HCT116 (cell line): ENCODE results near the gene EIF4A3. TPM values are rescaled to one million over a fixed set of nuclear protein-coding genes. Genes with fewer than 3 reads are reported as not detected.

Source experiments
- ATAC-seq: fragments of 200-7000 bp; cut with Tn5 transposase; 2 replicates; pipeline ENCODE4 v1.9.1; 2020; ENCODE audit warnings: mild to moderate bottlenecking, moderate library complexity
- BruUV-seq: library from RNA; stranded (reverse); fragments of 400-500 nt; replicated peaks from 2 replicates; lab custom pipeline; 2021; lab: Mats Ljungman, UMichigan
- CTCF ChIA-PET: fragments of 300-600 bp; sonication (Branson Sonifier 250); formaldehyde crosslinking; loops from one replicate; lab custom pipeline; 2021; ENCODE audit warnings: antibody characterized with exemption; lab: Charles Lee
- POLR2A ChIA-PET: fragments of 300-600, 350-600 bp; sonication (Branson Sonifier 250); formaldehyde crosslinking; loops from one replicate; lab custom pipeline; 2021; ENCODE audit warnings: antibody characterized with exemption; lab: Charles Lee
- RAD21 ChIA-PET, 2 experiments: fragments of 300-600 bp; sonication (Branson Sonifier 250); formaldehyde crosslinking; loops; one replicate each; lab custom pipeline; 2023; ENCODE audit warnings: low total read pairs in 2 of 2; ENCODE audit not compliant: uncharacterized antibody in 2 of 2, unreplicated experiment in 2 of 2, low non-redundant PET in 1 of 2; lab: Charles Lee
- DNase-seq: peaks from one replicate; pipeline ENCODE4 v3.0.0-alpha.2; 2010; ENCODE audit warnings: low read depth, low spot score
- H2AFZ ChIP-seq: fragments of 200-600 bp; shearing (Covaris generic), sonication (generic); 2 replicates; pipeline ENCODE4 v1.6.1; 2017; ENCODE audit warnings: low read depth, mixed run types, mixed read lengths, antibody characterized with exemption, low read length; ENCODE audit not compliant: poor library complexity, severe bottlenecking
- H3K27ac ChIP-seq: 2 replicates; pipeline ENCODE4 v1.5.1; 2012; ENCODE audit warnings: low read depth, low read length
- H3K27me3 ChIP-seq: fragments of 200-600 bp; sonication (generic); 2 replicates; pipeline ENCODE4 v1.6.1; 2016; ENCODE audit warnings: mixed run types, low read length, mixed read lengths; ENCODE audit not compliant: insufficient read depth
- H3K36me3 ChIP-seq, 2 experiments: fragments of 200-500 bp in 1 of 2; fragments of 200-600 bp in 1 of 2; sonication (Bioruptor generic) in 1 of 2; sonication (generic) in 1 of 2; 2 replicates each; pipeline versions ENCODE4 v1.5.1 to v1.6.1; 2014 to 2016; ENCODE audit warnings: low read length in 2 of 2, inconsistent platforms in 1 of 2, mixed read lengths in 1 of 2, mixed run types in 1 of 2; ENCODE audit not compliant: insufficient read depth in 2 of 2, control insufficient read depth in 1 of 2
- H3K4me1 ChIP-seq, 2 experiments: fragments of 200-600 bp in 1 of 2; sonication (generic) in 1 of 2; 2 replicates each; pipeline versions ENCODE4 v1.5.1 to v1.6.1; 2012 to 2017; ENCODE audit warnings: low read length in 2 of 2, inconsistent platforms in 1 of 2, mild to moderate bottlenecking in 1 of 2, mixed read lengths in 1 of 2, mixed run types in 1 of 2, moderate library complexity in 1 of 2; ENCODE audit not compliant: insufficient read depth in 2 of 2, control insufficient read depth in 1 of 2
- H3K4me2 ChIP-seq: fragments of 200-600 bp; sonication (generic); 2 replicates; pipeline ENCODE4 v1.6.1; 2017; ENCODE audit warnings: mixed run types, low read length, mixed read lengths
- H3K4me3 ChIP-seq, 2 experiments: fragments of 200-600 bp in 1 of 2; sonication (generic) in 1 of 2; replicated peaks in 1 of 2; 2 replicates each; pipeline ENCODE4 v1.5.1; 2011 to 2016; ENCODE audit warnings: low read length in 2 of 2, control low read depth in 1 of 2, low read depth in 1 of 2, mild to moderate bottlenecking in 1 of 2, mixed read lengths in 1 of 2, mixed run types in 1 of 2
- H3K79me2 ChIP-seq: fragments of 200-600 bp; sonication (generic); 2 replicates; pipeline ENCODE4 v1.6.1; 2017; ENCODE audit warnings: mild to moderate bottlenecking, mixed run types, low read length, moderate library complexity, mixed read lengths; ENCODE audit not compliant: insufficient read depth
- H3K9ac ChIP-seq: fragments of 200-600 bp; sonication (generic); 2 replicates; pipeline ENCODE4 v1.6.1; 2016; ENCODE audit warnings: low read length, mixed read lengths
- H3K9me2 ChIP-seq: fragments of 200-600 bp; sonication (generic), shearing (Covaris generic); 2 replicates; pipeline ENCODE4 v1.6.1; 2017; ENCODE audit warnings: mixed run types, mild to moderate bottlenecking, moderate library complexity; ENCODE audit not compliant: insufficient read depth
- H3K9me3 ChIP-seq, 2 experiments: fragments of 200-500 bp in 1 of 2; fragments of 200-600 bp in 1 of 2; sonication (Bioruptor generic) in 1 of 2; sonication (generic) in 1 of 2; 2 replicates each; pipeline ENCODE4 v1.6.1; 2014 to 2017; ENCODE audit warnings: low read length in 2 of 2, mixed read lengths in 2 of 2, inconsistent platforms in 1 of 2, low read depth in 1 of 2, mild to moderate bottlenecking in 1 of 2, mixed run types in 1 of 2, moderate library complexity in 1 of 2; ENCODE audit not compliant: control insufficient read depth in 1 of 2, insufficient read depth in 1 of 2
- H4K20me1 ChIP-seq: fragments of 200-600 bp; sonication (generic), shearing (Covaris generic); 2 replicates; pipeline ENCODE4 v1.6.1; 2017; ENCODE audit warnings: mixed run types, mild to moderate bottlenecking, moderate library complexity; ENCODE audit not compliant: insufficient read depth
- ATF3 ChIP-seq: IDR thresholded peaks from 2 replicates; pipeline ENCODE4 v1.6.1; 2012
- CTCF ChIP-seq, 3 experiments: fragments of 200-600 bp in 1 of 3; sonication (generic) in 1 of 3; IDR thresholded peaks in 2 of 3; conservative IDR thresholded peaks in 1 of 3; 2 replicates each; pipeline ENCODE4 v1.5.1; 2012 to 2017; ENCODE audit warnings: low read depth in 2 of 3, low read length in 2 of 3, antibody characterized with exemption in 1 of 3, borderline replicate concordance in 1 of 3, control low read depth in 1 of 3, mild to moderate bottlenecking in 1 of 3, mixed read lengths in 1 of 3, mixed run types in 1 of 3, moderate library complexity in 1 of 3; ENCODE audit not compliant: insufficient read depth in 1 of 3
- ELF1 ChIP-seq: IDR thresholded peaks from 2 replicates; pipeline ENCODE4 v1.6.1; 2012; ENCODE audit warnings: low read depth, borderline replicate concordance
- EZH2phosphoT487 ChIP-seq: fragments of 200-600 bp; IDR thresholded peaks from 2 replicates; pipeline ENCODE4 v1.6.1; 2018; ENCODE audit warnings: antibody characterized with exemption, borderline replicate concordance
- FOSL1 ChIP-seq: IDR thresholded peaks from 2 replicates; pipeline ENCODE4 v1.6.1; 2012; ENCODE audit warnings: low read depth
- JUND ChIP-seq: IDR thresholded peaks from 2 replicates; pipeline ENCODE4 v1.6.1; 2012
- POLR2AphosphoS5 ChIP-seq: IDR thresholded peaks from 2 replicates; pipeline ENCODE4 v1.6.1; 2011; ENCODE audit warnings: mild to moderate bottlenecking, low read depth, low read length, moderate library complexity
- RAD21 ChIP-seq: IDR thresholded peaks from 2 replicates; pipeline ENCODE4 v1.6.1; 2012; ENCODE audit warnings: low read depth, mild to moderate bottlenecking
- REST ChIP-seq: IDR thresholded peaks from 2 replicates; pipeline ENCODE4 v1.6.1; 2012; ENCODE audit warnings: low read depth
- SIN3A ChIP-seq: IDR thresholded peaks from 2 replicates; pipeline ENCODE4 v1.6.1; 2012; ENCODE audit warnings: low read depth
- SRF ChIP-seq: IDR thresholded peaks from 2 replicates; pipeline ENCODE4 v1.6.1; 2012; ENCODE audit warnings: low read depth
- TCF7L2 ChIP-seq: IDR thresholded peaks from 2 replicates; pipeline ENCODE4 v1.7.0; 2011; ENCODE audit warnings: borderline replicate concordance, inconsistent platforms; ENCODE audit not compliant: insufficient read depth, insufficient read length; ENCODE audit errors: extremely low read depth
- ZFX ChIP-seq: fragments of 450-650 bp; IDR thresholded peaks from 2 replicates; pipeline ENCODE4 v1.6.1; 2017
- intact Hi-C: fragments of 100-400 bp; cut with micrococcal nuclease; formaldehyde crosslinking; loops from 2 replicates; pipeline ENCODE4 v1.10.0; 2022
- total RNA-seq: library from RNA; stranded (reverse); gene quantifications from one replicate; pipeline ENCODE4 v1.2.1, GENCODE V29; 2021; ENCODE audit not compliant: unreplicated experiment
- TF ChIP-seq, protein P1 (sequence below): IDR thresholded peaks from 2 replicates; pipeline ENCODE4 v1.6.1; 2012

The EIF4A3 gene
- total RNA-seq, 1 experiment from 2014 or later = 248 TPM

GRCh38 chr17:80114758-80115157, 32.2 kb downstream of the EIF4A3 start:
- DNase-seq (no peak), ATAC-seq (no peak)
- Histone ChIP-seq H3K27me3 (no peaks in the 10 kb centered on the region), H3K9me3 (no peaks in the 10 kb centered on the region), H3K79me2 (no peaks in the 10 kb centered on the region), H4K20me1 (no peaks in the 10 kb centered on the region), H3K4me1 (no peaks in the 10 kb centered on the region), H2AFZ (no peak overlapping the region), H3K4me2 (no peak overlapping the region), H3K36me3 (no peaks in the 10 kb centered on the region; a peak in 1 of 4 replicates), H3K9ac (no peak overlapping the region), H3K9me2 (no peaks in the 10 kb centered on the region), H3K4me3 (no peak overlapping the region), H3K27ac (no peak overlapping the region)
- TF ChIP-seq EZH2phosphoT487 (no peak), ATF3 (no peak)
- ChIA-PET RAD21 (no interaction called here), POLR2A (interaction anchor here (1.1 kb wide), 1 partner anchor 13 kb away, joined by 4 read pairs; the partner anchor contains the start of gene GAA), CTCF (interaction anchor here (1.4 to 3.6 kb wide), 3 partner anchors 8 to 13 kb away, joined by 3 to 18 read pairs (median 8); partner anchors contain the start of gene GAA)
- BruUV-seq = no TSS peak
- intact Hi-C loops = no loop called here

- Histone ChIP-seq H2AFZ (no peak overlapping the region), H3K27ac (no peak overlapping the region), H3K4me3 (no peak overlapping the region), H3K4me1 (no peaks in the 10 kb centered on the region), H3K79me2 (no peaks in the 10 kb centered on the region), H3K9ac (no peak overlapping the region), H3K9me3 (no peaks in the 10 kb centered on the region), H3K4me2 (no peak overlapping the region), H3K36me3 (peaks cover 0 to 4% of the 10 kb centered on the region in 2 experiments; a peak in 1 of 4 replicates), H4K20me1 (no peaks in the 10 kb centered on the region), H3K9me2 (no peaks in the 10 kb centered on the region), H3K27me3 (no peaks in the 10 kb centered on the region)
- ChIA-PET POLR2A (interaction anchor here (1.7 kb wide), 1 partner anchor 11 kb away, joined by 5 read pairs; the partner anchor contains the start of gene GAA), CTCF (interaction anchor here (1.3 kb wide), 2 partner anchors 11 to 12 kb away, joined by 4 to 5 read pairs; partner anchors contain the start of gene GAA), RAD21 (no interaction called here)
- DNase-seq (no peak), ATAC-seq (no peak)
- no TSS peak for BruUV-seq
- intact Hi-C loops = no loop called here
- no peak for TF ChIP-seq JUND
- TF ChIP-seq ZFX = no peak
- no peak for TF ChIP-seq SIN3A
- TF ChIP-seq, protein P1, sequence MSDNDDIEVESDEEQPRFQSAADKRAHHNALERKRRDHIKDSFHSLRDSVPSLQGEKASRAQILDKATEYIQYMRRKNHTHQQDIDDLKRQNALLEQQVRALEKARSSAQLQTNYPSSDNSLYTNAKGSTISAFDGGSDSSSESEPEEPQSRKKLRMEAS = no peak
- no peak for TF ChIP-seq ELF1
- no peak for TF ChIP-seq CTCF (IDR thresholded peaks at IDR 0.05 in 2 of 3, conservative IDR thresholded peaks at IDR 0.05 in 1 of 3; ENCODE audit: borderline replicate concordance in 1 of 3, insufficient read depth in 1 of 3, low read depth in 2 of 3, low read length in 2 of 3)
- no peak for TF ChIP-seq ATF3
- no peak for TF ChIP-seq SRF
- no peak for TF ChIP-seq REST
- no peak for TF ChIP-seq RAD21
- TF ChIP-seq FOSL1 = no peak
- TF ChIP-seq TCF7L2 = no peak
- TF ChIP-seq POLR2AphosphoS5 = no peak
These were observed 33.9 kb downstream of the EIF4A3 start for GRCh38 chr17:80113033-80113484.
